Stimulated activated CD8-positive, alpha-beta memory T cell treated with anti-CD3 and anti-CD28 coated beads, Interleukin-4, amount 100 ng/mL, for 4 hours (primary cell): ENCODE measurements around the gene PAH.

Source experiments
- DNase-seq, 2 donors: peaks; one replicate each; pipeline ENCODE4 v3.0.0-alpha.2; 2020; ENCODE audit warnings: low read depth in 2 of 2, low spot score in 1 of 2

Gene PAH

GRCh38 chr12:102917026-102917787 lies at the start of gene PAH:
Gene PAH (minus strand): TSS chr12:102917244. CDS start chr12:102917130, 114 bp downstream.
- DNase-seq = no peak

DNA sequence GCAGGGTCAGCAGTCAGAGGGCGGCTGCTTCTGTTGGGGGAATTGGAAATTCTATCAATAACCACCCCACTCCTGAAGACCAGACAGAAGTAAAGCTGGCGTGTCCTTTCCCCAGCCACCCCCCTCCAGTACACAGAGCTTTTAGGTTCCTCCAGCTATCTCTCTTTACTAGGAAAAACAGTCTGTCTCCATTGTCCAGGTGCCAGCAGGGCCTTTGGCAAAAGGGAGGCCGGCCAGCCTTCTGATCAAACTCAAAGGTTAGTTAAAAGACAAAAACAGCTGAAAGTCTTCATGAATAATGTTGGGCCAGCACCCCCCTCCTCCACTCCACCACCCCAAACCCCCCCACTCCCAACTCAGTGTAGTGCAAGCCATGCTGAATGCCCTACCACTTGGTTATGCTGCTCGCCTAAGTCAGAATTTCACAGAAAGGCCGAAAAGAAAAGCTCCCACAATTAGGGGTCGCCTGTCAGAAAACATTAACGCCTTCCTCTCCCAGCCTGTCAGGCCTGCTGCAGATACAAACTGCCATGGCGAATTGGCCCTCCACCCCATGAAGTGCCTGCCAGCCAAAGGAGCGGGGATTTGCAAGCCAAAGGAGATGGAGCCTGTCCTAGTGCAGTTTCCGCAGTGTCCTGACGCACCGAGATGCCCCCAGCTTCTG lies 49.3 kb upstream of the PAH start:
- DNase-seq = no peak

- no peak for DNase-seq
These were observed 48.5 kb upstream of the PAH start for GRCh38 chr12:102965281-102966155.

DNA sequence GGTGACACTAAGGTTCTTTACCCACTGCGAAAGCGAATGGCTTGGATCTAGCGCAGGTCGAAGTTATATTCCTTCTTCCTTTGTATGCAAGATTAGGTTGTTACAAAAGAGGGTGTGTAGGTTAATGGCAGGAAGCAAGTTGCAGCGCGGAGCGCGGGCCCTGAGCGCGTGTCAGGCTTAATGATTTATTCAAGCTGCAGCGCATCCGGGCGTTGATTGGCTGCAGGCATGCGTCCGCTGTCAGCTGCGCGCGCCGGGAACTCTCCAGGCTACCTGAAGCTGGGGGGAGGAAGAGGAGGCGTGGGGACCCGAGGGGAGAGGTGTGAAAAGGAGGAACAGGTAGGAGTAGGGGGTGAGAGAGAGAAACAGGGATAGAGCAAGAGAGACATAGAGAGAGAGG lies 47.8 kb upstream of the PAH start:
- no peak for DNase-seq

- DNase-seq = no peak
These were observed 46.8 kb upstream of the PAH start for GRCh38 chr12:102963796-102964195.

DNA sequence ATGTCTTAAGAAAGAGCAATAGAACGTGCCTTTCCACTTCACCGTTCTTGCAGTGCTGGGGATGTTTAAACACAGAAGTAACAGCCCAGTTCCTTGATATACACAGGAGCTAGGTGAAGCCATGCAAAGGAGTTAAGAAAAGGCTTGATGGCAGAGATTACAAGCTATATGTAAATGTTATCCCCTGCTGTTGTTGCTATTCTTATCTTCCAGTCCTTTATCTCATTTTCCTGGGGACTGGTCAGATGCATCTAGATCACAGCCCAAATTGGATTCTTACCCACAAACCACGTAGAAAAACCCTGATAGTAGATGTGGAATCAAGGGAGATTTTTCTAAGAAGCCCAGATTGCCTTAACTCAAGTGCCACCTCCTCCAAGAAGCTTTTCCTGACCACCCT lies 45.9 kb upstream of the PAH start:
- no peak for DNase-seq

DNA sequence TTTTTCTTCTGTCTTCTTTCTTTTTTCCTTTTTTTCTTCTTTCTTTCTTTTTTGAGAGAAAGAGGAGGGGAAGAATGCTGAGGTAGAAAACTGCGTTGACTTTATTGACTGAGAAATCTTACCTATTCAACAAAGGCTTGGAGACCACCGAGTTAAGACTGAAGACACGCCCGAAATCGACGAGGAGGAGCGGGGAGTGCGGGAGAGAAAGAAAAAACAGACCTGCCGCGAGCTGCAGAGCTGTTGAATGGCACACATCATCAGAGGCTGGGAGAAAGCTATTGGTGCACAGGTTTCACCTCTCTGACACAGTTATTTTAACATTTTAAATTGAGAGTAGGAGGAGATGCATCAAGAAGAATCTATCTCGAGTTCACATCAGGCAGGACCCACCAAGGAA lies 45.5 kb upstream of the PAH start:
- DNase-seq = no peak

GRCh38 chr12:102961466-102961855 lies 44.4 kb upstream of the PAH start:
- DNase-seq = no peak

DNA sequence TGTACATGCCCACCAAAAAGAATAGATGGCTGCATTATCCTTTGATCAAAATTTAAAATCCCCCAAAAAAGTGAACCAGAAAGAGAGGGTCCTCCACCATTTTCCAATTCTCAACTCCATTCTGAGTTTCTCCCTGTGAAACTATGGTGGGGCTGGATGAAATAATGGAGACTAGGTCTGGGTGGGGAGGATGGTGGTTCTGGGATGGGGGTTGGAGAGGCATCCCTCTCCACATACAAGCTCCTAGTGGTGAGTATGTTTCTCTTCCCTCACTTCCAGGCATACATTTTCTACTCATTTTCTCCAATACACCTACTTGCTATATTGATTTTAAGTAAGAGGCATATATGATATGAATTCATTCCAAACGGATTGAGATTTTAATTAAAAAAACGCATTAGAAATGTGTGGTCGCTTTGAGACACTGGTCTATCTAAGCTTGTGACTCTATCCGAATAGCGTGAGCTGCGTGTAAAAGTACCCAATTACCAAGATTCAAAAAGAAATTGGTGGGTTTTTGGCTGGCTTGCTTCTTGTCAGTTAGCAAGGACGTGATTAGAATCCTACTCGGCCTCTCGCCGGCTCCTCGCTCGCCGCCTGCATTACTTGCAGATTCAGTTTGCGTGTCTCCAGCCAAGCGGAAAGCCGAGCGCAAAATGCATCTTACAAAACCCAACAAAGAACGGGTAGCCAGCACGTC lies 43.9 kb upstream of the PAH start:
- DNase-seq = no peak

DNA sequence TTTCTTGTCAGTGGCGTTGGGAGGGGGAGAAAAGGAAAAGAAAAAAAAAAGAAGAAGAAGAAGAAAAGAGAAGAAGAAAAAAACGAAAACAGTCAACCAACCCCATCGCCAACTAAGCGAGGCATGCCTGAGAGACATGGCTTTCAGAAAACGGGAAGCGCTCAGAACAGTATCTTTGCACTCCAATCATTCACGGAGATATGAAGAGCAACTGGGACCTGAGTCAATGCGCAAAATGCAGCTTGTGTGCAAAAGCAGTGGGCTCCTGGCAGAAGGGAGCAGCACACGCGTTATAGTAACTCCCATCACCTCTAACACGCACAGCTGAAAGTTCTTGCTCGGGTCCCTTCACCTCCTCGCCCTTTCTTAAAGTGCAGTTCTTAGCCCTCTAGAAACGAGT lies 42.3 kb upstream of the PAH start:
- DNase-seq = no peak

- no peak for DNase-seq
These were observed 41.8 kb upstream of the PAH start for GRCh38 chr12:102958830-102959176.

GRCh38 chr12:102958073-102958829 lies 41.2 kb upstream of the PAH start:
- DNase-seq = no peak

- DNase-seq = no peak
These were observed 40.5 kb upstream of the PAH start, which contains the start of gene ASCL1 for GRCh38 chr12:102957339-102958050. Gene ASCL1 (plus strand): TSS chr12:102957674. CDS start chr12:102958245, 571 bp downstream.

- DNase-seq = no peak
These were observed 39.8 kb upstream of the PAH start for GRCh38 chr12:102956738-102957327.

GRCh38 chr12:102955926-102956737 lies 39.1 kb upstream of the PAH start:
- no peak for DNase-seq

DNA sequence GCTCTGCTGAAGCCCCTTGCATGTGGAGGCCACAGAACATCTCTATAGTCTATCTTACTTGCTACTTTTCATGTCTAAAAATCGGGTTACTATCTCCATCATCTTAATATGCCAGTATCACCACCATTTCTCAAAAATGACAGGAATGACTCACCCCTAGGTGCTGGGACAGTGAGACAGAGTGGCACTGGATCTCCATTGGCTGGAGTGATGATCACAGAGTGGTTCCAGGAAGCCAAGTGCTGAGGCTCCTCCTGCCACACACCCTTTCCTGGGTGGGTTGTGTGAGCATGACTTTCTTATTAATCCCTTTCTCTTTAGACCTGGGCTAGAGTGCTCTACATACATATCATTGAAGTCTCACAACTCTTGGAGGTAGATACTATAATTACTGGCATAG lies 37.1 kb upstream of the PAH start:
- DNase-seq = no peak

DNA sequence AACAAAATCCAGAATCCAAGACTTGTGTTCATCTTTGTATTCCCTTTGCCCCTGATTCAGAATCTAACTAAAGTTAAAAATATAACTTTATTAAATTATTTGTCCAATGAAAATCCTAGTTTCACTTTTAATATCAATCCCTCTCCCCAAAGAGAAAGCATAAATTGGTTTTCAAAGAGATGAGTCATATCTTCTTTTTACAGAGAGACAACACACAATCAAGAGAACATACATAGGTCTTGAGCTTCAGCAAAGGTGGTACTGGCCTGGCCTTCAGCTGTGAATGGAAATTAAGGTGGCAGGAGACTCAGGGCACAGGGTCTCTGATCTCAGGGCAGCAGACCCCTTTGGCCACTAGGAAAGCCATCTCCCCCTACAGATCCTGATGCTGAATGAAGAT lies 36.2 kb upstream of the PAH start:
- no peak for DNase-seq

- no peak for DNase-seq
These were observed 34.8 kb upstream of the PAH start for GRCh38 chr12:102951841-102952240.
